Activated CD8-positive, alpha-beta memory T cell treated with anti-CD3 and anti-CD28 coated beads, Interleukin-2, amount 50 U/mL, for 1 hour (primary cell): ENCODE results near the gene FOXP2.
"Not testable (repeated sequence)": the region's sequence is repeated elsewhere in the genome, so short reads cannot be mapped to it uniquely, and the experiment has no call there.

Experiments
- DNase-seq: peaks from one replicate; pipeline ENCODE4 v3.0.0-alpha.2; 2020; ENCODE audit errors: extremely low read depth

Gene FOXP2

GRCh38 chr7:114504586-114504985 is 90.0 kb downstream of the FOXP2 start:
- DNase-seq, result no peak

DNA sequence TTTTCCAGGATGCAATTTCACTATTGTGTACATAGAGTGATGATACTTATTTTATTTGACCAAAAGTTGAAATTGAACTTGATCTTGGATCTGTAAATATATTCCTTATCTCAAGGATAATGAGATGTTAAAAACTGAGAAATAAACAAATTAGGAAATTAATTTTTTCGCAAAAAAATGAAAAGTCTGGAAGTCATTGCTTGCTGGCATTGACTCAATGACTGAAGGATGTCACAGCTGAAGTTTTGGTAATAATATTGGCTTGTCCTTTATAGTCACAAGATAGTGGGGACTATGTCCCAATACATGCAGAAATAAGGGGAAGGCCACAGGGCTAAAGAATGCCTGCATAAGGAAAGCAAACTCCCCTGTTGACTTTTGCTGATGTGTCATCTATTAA is 92.8 kb downstream of the FOXP2 start:
- no peak for DNase-seq

- DNase-seq, result no peak
These were observed 93.5 kb downstream of the FOXP2 start for GRCh38 chr7:114508086-114508485.

DNA sequence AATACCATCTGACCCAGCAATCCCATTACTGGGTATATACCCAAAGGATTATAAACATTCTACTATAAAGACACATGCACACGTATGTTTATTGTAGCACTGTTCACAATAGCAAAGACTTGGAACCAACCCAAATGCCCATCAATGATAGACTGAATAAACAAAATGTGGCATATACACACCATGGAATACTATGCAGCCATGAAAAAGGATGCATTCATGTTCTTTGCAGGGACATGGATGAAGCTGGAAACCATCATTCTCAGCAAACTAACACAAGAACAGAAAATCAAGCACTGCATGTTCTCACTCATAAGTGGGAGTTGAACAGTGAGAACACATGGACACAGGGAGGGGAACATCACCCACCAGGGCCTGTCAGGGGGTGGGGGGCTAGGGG is 96.2 kb downstream of the FOXP2 start:
- not testable (repeated sequence) for DNase-seq

GRCh38 chr7:114519240-114519639 is 104.6 kb downstream of the FOXP2 start:
- DNase-seq, result no peak

DNA sequence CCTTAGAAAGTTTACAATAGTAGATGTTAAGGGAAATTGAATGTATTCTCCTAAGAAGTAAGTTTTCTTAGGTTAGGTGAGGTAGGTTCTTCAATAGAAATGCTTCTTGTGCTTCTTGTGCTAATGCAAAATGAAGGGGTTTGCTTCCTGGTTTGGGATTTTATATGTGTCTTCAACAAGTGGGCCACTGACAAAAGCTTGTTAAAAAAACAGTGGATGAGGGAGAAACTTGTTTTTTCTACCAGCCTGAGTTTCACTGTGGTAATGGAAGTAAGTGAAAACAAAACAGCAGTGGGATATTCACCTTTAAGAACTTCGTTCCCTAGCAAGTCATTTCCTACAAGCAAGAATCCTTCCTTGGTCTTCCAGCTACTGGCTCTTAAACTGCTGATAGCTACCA is 107.5 kb downstream of the FOXP2 start:
- no peak for DNase-seq

DNA sequence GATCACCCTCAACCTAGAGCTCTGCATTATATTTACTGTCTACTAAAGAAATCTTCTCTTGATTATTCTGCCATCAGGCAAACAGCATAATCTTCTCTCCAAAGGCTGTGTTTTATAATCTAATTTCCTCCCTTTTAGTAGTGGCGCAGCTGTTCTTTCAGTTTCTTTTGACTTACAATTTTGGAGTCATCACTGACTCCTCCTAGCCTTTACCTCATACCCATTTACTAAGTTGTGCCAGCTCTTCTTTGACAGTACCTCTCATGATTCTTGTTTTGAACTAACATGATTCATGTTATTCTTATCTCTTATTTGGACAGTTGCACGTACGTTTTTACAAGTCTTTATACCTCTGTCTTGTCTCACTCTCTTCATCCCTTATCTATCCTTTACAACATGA is 113.0 kb downstream of the FOXP2 start:
- DNase-seq, result no peak

- no peak for DNase-seq
These were observed 115.5 kb downstream of the FOXP2 start for GRCh38 chr7:114530057-114530611.

GRCh38 chr7:114531326-114531725 is 116.7 kb downstream of the FOXP2 start:
- DNase-seq, result no peak

DNA sequence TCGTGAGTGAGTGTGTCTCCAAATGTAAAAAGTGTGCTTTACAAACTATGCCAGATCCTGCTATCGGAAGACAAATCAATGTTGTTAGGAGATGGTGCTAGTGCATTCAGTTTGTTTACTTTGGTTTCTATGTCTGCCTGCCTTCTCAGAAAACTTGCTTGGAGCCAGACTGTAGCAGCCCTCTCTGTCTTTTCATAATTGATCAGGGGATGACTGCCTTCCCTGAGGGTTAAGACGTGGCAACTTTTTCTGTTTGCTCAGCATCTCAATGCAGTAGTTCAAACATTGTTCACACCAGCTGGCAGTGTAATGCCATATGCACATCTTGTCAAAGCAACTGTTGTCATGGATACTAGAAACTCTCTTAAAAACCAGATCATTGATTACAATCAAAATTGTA is 118.5 kb downstream of the FOXP2 start:
- DNase-seq, result no peak

DNA sequence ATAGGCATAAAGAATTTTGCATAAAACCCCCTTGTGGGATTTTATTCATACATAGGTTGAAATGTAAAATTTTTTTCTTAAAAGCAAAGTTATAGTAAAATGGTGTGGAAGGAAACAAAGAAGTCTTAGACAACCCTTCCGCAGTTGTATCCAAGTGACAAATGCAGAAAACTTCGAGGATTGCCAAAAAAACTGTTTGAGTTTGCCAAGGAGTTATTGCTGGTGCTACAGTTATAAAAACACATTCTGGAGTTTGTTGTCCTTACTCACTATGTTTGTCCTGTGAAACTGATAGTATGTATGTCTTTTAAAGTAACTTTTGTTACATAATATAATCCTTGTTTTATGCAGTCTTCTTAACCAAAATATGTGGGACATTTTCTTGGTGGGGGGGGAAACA is 120.3 kb downstream of the FOXP2 start:
- no peak for DNase-seq

- DNase-seq, result no peak
These were observed 125.0 kb downstream of the FOXP2 start for GRCh38 chr7:114539575-114539974.

DNA sequence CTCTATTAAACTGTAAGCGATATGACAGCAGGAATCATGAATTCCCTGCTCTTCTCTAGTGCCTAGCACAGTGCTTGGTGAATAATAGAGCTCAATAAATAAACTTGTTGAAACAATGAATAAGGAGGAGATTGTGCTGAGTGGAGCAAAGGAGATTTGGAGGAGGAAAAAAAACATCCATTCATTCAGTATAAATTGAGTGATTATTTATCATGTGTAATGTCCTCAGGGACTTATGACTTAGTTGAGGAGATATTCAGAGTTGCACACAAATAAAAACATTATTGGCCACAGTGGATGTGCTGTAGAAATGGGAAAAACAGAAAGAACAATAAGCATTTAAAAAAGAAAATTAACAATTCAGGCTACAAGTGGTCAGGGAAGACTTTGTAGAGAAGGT is 125.7 kb downstream of the FOXP2 start:
- DNase-seq, result no peak

DNA sequence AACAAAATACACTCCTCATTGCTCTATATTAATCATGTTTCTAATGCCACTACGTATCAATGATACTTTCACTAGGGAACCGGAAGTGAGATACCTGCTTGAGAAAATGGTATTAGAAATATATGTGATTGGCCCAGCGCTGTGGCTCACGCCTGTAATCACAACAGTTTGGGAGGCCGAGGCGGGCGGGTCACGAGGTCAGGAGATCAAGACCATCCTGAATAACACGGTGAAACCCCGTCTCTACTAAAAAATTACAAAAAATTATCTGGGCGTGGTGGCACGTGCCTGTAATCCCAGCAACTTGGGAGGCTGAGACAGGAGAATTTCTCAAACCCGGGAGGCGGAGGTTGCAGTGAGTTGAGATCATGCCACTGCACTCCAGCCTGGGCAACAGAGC is 132.7 kb downstream of the FOXP2 start:
- DNase-seq, result not testable (repeated sequence)

DNA sequence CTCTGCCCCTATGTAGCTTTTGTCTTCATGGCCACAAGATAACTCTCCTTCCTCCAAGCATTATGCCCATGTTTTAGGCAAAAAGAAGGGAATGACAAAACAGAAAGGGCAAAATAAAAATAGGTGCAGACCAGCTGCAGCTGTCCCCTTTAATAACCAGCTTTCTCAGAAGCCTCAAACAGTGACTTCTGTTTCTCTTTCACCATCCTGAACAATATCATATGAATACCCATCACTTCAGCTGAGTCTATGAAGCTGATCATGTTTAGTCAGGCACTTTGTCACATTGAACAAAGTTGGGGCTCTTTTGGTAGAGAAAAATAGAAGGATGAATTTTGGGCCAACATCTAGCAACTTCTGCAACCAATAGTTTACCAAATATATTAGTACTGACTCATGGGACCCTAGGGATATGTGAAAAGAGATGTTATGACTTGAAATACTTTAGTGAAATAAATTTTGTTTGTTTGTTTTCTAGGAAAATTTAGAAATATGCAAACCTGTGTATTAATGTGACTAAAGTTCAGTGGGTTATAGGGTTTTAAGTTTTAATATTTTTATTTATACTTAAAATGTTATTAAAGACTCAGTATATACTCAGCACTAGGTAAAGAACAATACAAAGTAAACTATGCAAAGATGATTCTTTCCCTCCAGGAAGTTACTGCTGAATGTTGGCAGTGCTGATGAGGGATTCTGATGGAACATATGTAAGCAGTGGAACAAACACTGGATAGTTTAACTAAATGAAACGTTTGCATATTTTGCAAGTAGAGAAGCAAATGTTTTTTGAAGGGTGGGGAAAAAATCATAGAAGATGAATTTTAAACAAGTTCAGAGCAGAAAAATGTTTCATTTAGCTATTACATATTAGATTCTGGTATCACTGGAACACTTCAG is 133.7 kb downstream of the FOXP2 start:
- DNase-seq, result no peak

- DNase-seq, result no peak
These were observed 140.3 kb downstream of the FOXP2 start for GRCh38 chr7:114554781-114555537.

DNA sequence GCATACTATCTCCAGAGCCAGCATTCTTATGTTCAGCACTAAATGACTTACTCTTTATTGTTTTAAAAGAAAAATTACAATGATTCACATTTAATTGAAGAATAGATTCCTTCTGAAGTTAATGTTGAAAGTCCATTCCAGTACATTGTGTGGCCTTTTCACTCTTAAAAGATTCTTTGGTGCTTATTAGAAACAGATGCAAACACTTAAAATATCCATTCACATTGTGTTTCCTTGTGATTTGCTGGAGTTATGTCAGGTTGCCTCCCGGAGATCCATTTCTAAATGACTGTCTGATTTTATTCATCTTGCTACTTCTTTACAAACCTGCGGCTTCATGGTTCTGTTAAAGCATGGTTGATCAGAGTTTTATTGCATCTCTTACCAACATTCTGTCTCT is 152.8 kb downstream of the FOXP2 start:
- DNase-seq, result no peak

- no peak for DNase-seq
These were observed 154.6 kb downstream of the FOXP2 start for GRCh38 chr7:114569220-114569619.

DNA sequence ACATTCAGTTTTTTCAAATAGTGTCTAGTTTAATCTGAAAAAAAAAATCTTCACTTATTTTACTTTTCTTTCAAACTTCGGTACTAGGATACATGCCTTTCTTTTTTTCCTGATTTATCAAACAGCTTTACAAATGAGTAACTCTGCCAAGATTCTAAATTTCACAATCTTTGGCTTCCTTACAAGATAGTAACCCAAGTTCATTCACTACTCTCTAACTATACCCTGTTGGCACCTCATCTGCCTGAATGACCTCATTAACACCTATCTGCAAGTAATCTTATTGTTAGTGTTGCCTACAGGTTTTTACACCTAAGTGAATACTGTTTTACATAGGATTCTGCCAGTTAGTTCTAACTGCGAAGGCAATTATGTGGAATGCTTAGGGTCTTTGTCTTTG is 159.8 kb downstream of the FOXP2 start:
- DNase-seq, result no peak

DNA sequence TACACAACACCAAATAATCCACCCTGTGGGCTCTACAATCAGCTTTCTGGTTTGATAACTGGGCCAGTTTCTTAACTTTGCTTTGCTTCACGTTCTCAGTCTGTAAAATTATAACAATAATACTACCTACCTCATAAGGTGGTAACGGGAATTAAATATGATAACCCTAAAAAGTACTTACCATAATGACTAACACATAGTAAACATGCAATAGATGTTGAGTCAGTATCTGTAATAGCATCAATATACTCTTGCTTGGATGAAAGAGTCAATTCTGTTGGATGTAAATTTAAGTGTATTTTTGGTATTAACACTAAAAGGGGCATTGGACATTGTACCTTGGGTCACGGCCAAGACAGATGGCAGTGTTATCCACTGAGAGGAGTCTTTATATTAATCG is 160.5 kb downstream of the FOXP2 start:
- no peak for DNase-seq

- DNase-seq, result not testable (repeated sequence)
These were observed 166.3 kb downstream of the FOXP2 start for GRCh38 chr7:114580963-114581362.

- DNase-seq, result no peak
These were observed 173.9 kb downstream of the FOXP2 start for GRCh38 chr7:114588506-114588905.

DNA sequence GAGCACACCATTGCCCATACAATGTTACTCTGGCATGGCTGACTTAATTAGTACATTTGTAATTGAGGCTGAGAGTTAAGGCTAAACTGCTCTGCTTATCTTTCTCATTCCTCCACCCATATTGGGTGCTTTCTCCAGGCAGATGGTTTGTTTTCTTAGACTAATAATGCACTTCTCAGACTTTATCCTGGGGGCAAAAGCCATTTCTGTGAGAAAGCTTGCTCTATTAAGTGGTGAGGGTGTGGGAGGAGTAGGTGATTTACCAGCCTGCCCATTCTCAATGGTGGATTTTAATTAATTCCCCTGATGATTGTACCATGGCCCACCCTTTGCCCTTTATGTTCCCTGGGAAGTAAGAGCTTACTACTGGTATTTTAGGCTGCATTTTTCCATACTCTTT is 174.8 kb downstream of the FOXP2 start:
- DNase-seq, result no peak
